Measurements from ENCODE around the gene EFHC2. TPM values are rescaled to one million over a fixed set of nuclear protein-coding genes. Genes with fewer than 3 reads are reported as not detected.

The EFHC2 gene
- total RNA-seq, 4 donors from 2014 or later = 4.7 to 8.6 (median 5.9) TPM

GRCh38 chrX:44101281-44101680 is 242.2 kb downstream of the EFHC2 start:
- H3K4me3 ChIP-seq (replicated peaks in 1 of 3) = no peak overlapping the region
- TF ChIP-seq POLR2A (IDR thresholded peaks at IDR 0.05) (no peak), CTCF (IDR thresholded peaks at IDR 0.05) (no peak)
- no peak for DNase-seq
- intact Hi-C loops (cut with DNase I) = no loop called here
- H3K27ac ChIP-seq = no peak overlapping the region
- H3K36me3 ChIP-seq = no peaks in the 10 kb centered on the region
- H3K27me3 ChIP-seq = no peaks in the 10 kb centered on the region
- H3K9me3 ChIP-seq = no peaks in the 10 kb centered on the region
- WGBS, 2 donors = 81 to 84% methylated on average over 3 of the region's 3 CpGs
- no peaks in the 10 kb centered on the region for H3K4me1 ChIP-seq

GRCh38 chrX:44099366-44099765 is 244.1 kb downstream of the EFHC2 start:
- intact Hi-C loops (cut with DNase I) = no loop called here
- WGBS, 2 donors = 81 to 88% methylated on average over 2 of the region's 2 CpGs
- DNase-seq = no peak

More at GRCh38 chrX:44099366-44099765, 244.1 kb downstream of the EFHC2 start:
- H3K4me1 ChIP-seq = no peaks in the 10 kb centered on the region
- no peaks in the 10 kb centered on the region for H3K9me3 ChIP-seq
- H3K36me3 ChIP-seq = no peaks in the 10 kb centered on the region
- H3K27ac ChIP-seq = no peak overlapping the region
- TF ChIP-seq POLR2A (IDR thresholded peaks at IDR 0.05) (no peak), CTCF (IDR thresholded peaks at IDR 0.05) (no peak)
- no peak overlapping the region for H3K4me3 ChIP-seq (replicated peaks in 1 of 3)
- H3K27me3 ChIP-seq = no peaks in the 10 kb centered on the region

Other genes starting within 250 kb of the EFHC2 start
- gene FUNDC1, start 199.2 kb upstream of the EFHC2 start, total RNA-seq = 10 to 100 TPM; 10.4 to 15.6 (median 12.6) TPM

Data from thyroid gland (tissue), 4 donors.